HepG2 (cell line): ENCODE measurements around the gene P2RY6. TPM values are rescaled to one million over a fixed set of nuclear protein-coding genes. Genes with fewer than 3 reads are reported as not detected.
A peak's percentile ranks its signal among the peaks of the same experiment; 100 is the strongest.

Source experiments
- ATAC-seq: fragments of 200-7000 bp; cut with Tn5 transposase; 3 replicates; pipeline ENCODE4 v1.9.1; 2020; ENCODE audit warnings: mild to moderate bottlenecking, moderate library complexity
- BruUV-seq: library from RNA; stranded (reverse); fragments of 400-500 nt; replicated peaks from 2 replicates; lab custom pipeline; 2021; lab: Mats Ljungman, UMichigan
- CTCF ChIA-PET: fragments of 300-600 bp; formaldehyde crosslinking; extraction: SDS; loops from one replicate; lab custom pipeline; 2021; ENCODE audit warnings: low total read pairs, inconsistent platforms, low intra/inter-chr PET ratio; lab: Yijun Ruan, JAX
- POLR2A ChIA-PET: fragments of 350-600 bp; sonication (Branson Sonifier 250); formaldehyde crosslinking; loops from one replicate; lab custom pipeline; 2020; ENCODE audit warnings: antibody characterized with exemption, inconsistent platforms; lab: Yijun Ruan, JAX
- DNase-seq: peaks from one replicate; pipeline ENCODE4 v3.0.0-alpha.2; 2015; ENCODE audit warnings: low spot score
- FAIRE-seq: peaks from 3 replicates; lab custom pipeline; 2011; peaks lifted over from hg19 to GRCh38; lab: Jason Lieb, UNC
- H2AFZ ChIP-seq: one replicate; pipeline ENCODE4 v1.6.1; 2011; ENCODE audit warnings: low read length, inconsistent platforms
- H3K27ac ChIP-seq: fragments of 300-600 bp; 3 replicates; pipeline ENCODE4 v1.8.0; 2011; ENCODE audit warnings: mixed run types, mild to moderate bottlenecking, mixed read lengths, low read length, inconsistent platforms; ENCODE audit not compliant: insufficient read depth; ENCODE audit errors: extremely low read length
- H3K27me3 ChIP-seq, 2 experiments: fragments of 200-600 bp in 1 of 2; 2 replicates in 1 of 2; 3 replicates in 1 of 2; pipeline versions ENCODE4 v1.6.0 to v1.8.0; 2011; ENCODE audit warnings: low read length in 2 of 2, mild to moderate bottlenecking in 2 of 2, moderate library complexity in 2 of 2, inconsistent platforms in 1 of 2; ENCODE audit not compliant: insufficient read depth in 2 of 2, control insufficient read depth in 1 of 2
- H3K36me3 ChIP-seq, 2 experiments: fragments of 200-600 bp in 1 of 2; replicated peaks in 1 of 2; 2 replicates in 1 of 2; 3 replicates in 1 of 2; pipeline versions ENCODE4 v1.5.1 to v1.8.0; 2011; ENCODE audit warnings: low read length in 2 of 2, inconsistent platforms in 1 of 2; ENCODE audit not compliant: insufficient read depth in 2 of 2, control insufficient read depth in 1 of 2
- H3K4me1 ChIP-seq: 2 replicates; pipeline ENCODE4 v1.5.1; 2012; ENCODE audit warnings: low read length, inconsistent platforms; ENCODE audit not compliant: insufficient read depth
- H3K4me2 ChIP-seq: 2 replicates; pipeline ENCODE4 v1.6.0; 2011; ENCODE audit warnings: low read depth, low read length, inconsistent platforms
- H3K4me3 ChIP-seq, 3 experiments: fragments of 200-600 bp in 1 of 3; sonication (generic), shearing (Covaris generic) in 1 of 3; replicated peaks in 1 of 3; 2 replicates each; pipeline ENCODE4 v1.5.1; 2011 to 2016; ENCODE audit warnings: low read length in 3 of 3, inconsistent platforms in 2 of 3, low read depth in 2 of 3, mild to moderate bottlenecking in 2 of 3, control low read depth in 1 of 3, mixed read lengths in 1 of 3; ENCODE audit not compliant: insufficient read depth in 1 of 3
- H3K79me2 ChIP-seq: one replicate; pipeline ENCODE4 v1.6.1; 2011; ENCODE audit warnings: low read length, inconsistent platforms; ENCODE audit not compliant: insufficient read depth
- H3K9ac ChIP-seq: 2 replicates; pipeline ENCODE4 v1.6.0; 2011; ENCODE audit warnings: mild to moderate bottlenecking, low read depth, low read length, inconsistent platforms; ENCODE audit not compliant: insufficient read depth
- H3K9me3 ChIP-seq: 2 replicates; pipeline ENCODE4 v1.5.1; 2012; ENCODE audit warnings: mild to moderate bottlenecking, low read length
- H4K20me1 ChIP-seq: 2 replicates; pipeline ENCODE4 v1.6.0; 2011; ENCODE audit warnings: inconsistent platforms, mild to moderate bottlenecking, low read length, moderate library complexity; ENCODE audit not compliant: insufficient read depth
- ATRX ChIP-seq: sonication (generic); formaldehyde crosslinking; IDR thresholded peaks from 2 replicates; pipeline ENCODE4 v1.4.0; 2020; ENCODE audit warnings: missing genetic modification reagents, borderline replicate concordance
- HES4 ChIP-seq: sonication (generic); formaldehyde crosslinking; IDR thresholded peaks from 2 replicates; pipeline ENCODE4 v1.9.0; 2021; ENCODE audit warnings: mild to moderate bottlenecking, missing genetic modification reagents, borderline replicate concordance
- SCMH1 ChIP-seq: sonication (generic); formaldehyde crosslinking; IDR thresholded peaks from 2 replicates; pipeline ENCODE4 v1.9.0; 2021; ENCODE audit warnings: missing genetic modification reagents, mild to moderate bottlenecking, borderline replicate concordance
- SNAPC5 ChIP-seq: sonication (generic); formaldehyde crosslinking; IDR thresholded peaks from 2 replicates; pipeline ENCODE4 v1.8.1; 2023; ENCODE audit warnings: mild to moderate bottlenecking, missing genetic modification reagents, borderline replicate concordance
- ZNF343 ChIP-seq: sonication (generic); formaldehyde crosslinking; IDR thresholded peaks from 2 replicates; pipeline ENCODE4 v1.4.0; 2020; ENCODE audit warnings: mild to moderate bottlenecking, missing genetic modification reagents
- ZNF451 ChIP-seq: sonication (generic); formaldehyde crosslinking; IDR thresholded peaks from 2 replicates; pipeline ENCODE4 v1.5.0; 2020; ENCODE audit warnings: mild to moderate bottlenecking, missing genetic modification reagents
- WGBS: methylation state at CpG from one replicate; pipeline ENCODE4 v1.1.6; 2017; ENCODE audit warnings: low lambda C conversion rate; 5-methylcytosine and 5-hydroxymethylcytosine counted together
- in situ Hi-C: cut with HindIII; loops from 2 replicates; pipeline ENCODE4 v1.10.0; 2017; ENCODE audit warnings: low pct_unique_long_range_greater_than_20kb; ENCODE audit not compliant: extremely low pct_ligation_motif_present
- intact Hi-C: fragments of 100-400 bp; cut with micrococcal nuclease; formaldehyde crosslinking; loops from one replicate; pipeline ENCODE4 v1.10.0; 2022; ENCODE audit not compliant: unreplicated experiment
- polyA plus RNA-seq, 8 experiments: library from polyadenylated mRNA; depleted of rRNA in 3 of 8; stranded (reverse) in 7 of 8; unstranded in 1 of 8; fragments of >200 nt; fragmentation: Illumina TruSeq in 4 of 8; extraction: Trizol in 4 of 8; gene quantifications; 2 replicates each; pipeline versions ENCODE4 v1.2.1 to v1.2.3, GENCODE V29; 2011 to 2016; ENCODE audit warnings: low read depth in 4 of 8, missing spikeins in 1 of 8, mixed read lengths in 1 of 8; ENCODE audit not compliant: insufficient read depth in 1 of 8
- total RNA-seq, 5 experiments: library from RNA; depleted of rRNA; stranded (reverse); fragments of >200 nt; fragmentation: Illumina TruSeq; extraction: Trizol; gene quantifications; 2 replicates each; pipeline ENCODE4 v1.2.3, GENCODE V29; 2016; ENCODE audit warnings: low read depth in 1 of 5
- TF ChIP-seq, protein P1 (sequence below): sonication (generic); formaldehyde crosslinking; IDR thresholded peaks from one replicate; pipeline ENCODE4 v1.5.1; 2020; ENCODE audit warnings: mild to moderate bottlenecking, missing genetic modification reagents; ENCODE audit errors: not compliant biosample characterization

The P2RY6 gene
- total and polyA plus RNA-seq, 2 of the 13 experiments (the other 11 are each of a cell fraction or from before 2014, with no cell fraction given), result 0.09 to 0.29 TPM

DNA sequence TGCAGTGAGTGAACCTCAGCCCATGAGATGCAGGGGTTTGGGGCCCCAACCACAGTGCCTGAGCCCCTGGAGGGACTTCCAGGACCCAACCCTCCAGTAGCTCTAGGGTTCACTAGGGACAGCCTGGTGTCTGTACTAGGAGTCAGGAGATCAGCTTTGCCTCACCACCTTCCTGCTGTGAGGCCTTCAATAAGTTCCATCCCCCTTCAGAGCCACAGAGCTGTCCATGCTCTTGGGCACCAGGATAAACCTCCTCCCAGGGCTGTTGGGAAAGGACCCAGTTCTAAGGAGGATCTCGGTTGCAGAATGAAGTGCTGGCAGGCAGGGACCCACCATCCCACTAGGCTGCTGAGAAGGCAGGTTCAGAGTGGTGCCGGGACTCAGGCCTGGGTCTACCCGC, 45.7 kb downstream of the P2RY6 start:
- H3K27ac ChIP-seq, result peak overlapping the region; percentile 60
- intact Hi-C loops, result no loop called here
- no TSS peak for BruUV-seq
- no peak overlapping the region for H3K9ac ChIP-seq
- POLR2A ChIA-PET, result interaction anchor here (0.7 to 2.4 kb wide), 4 partner anchors 8 to 11 kb away, joined by 3 to 14 read pairs (median 6); no protein-coding TSS in a partner anchor
- FAIRE-seq (no peak), DNase-seq (no peak), ATAC-seq (no peak)
- in situ Hi-C loops, result no loop called here
- H3K4me1 ChIP-seq, result peaks cover 83% of the 10 kb centered on the region
- H3K79me2 ChIP-seq, result peaks cover 65% of the 10 kb centered on the region
- 100% methylated on average over 1 of the region's 3 CpGs for WGBS
- H3K4me2 ChIP-seq, result no peak overlapping the region
- no peaks in the 10 kb centered on the region for H3K27me3 ChIP-seq
- peaks cover 3 to 15% of the 10 kb centered on the region in 2 experiments; a peak in 4 of 5 replicates for H3K36me3 ChIP-seq
- H2AFZ ChIP-seq, result no peak overlapping the region
- no peak overlapping the region for H3K4me3 ChIP-seq
- H3K9me3 ChIP-seq, result no peaks in the 10 kb centered on the region
- TF ChIP-seq ZNF451 (CRISPR knock-in tag), result no peak
- no peak for TF ChIP-seq HES4
- TF ChIP-seq ZNF343 (CRISPR knock-in tag), result no peak
- no peak for TF ChIP-seq SCMH1 (CRISPR knock-in tag)
- TF ChIP-seq SNAPC5, result no peak
- no peak for TF ChIP-seq ATRX (CRISPR knock-in tag)
- TF ChIP-seq, protein P1, sequence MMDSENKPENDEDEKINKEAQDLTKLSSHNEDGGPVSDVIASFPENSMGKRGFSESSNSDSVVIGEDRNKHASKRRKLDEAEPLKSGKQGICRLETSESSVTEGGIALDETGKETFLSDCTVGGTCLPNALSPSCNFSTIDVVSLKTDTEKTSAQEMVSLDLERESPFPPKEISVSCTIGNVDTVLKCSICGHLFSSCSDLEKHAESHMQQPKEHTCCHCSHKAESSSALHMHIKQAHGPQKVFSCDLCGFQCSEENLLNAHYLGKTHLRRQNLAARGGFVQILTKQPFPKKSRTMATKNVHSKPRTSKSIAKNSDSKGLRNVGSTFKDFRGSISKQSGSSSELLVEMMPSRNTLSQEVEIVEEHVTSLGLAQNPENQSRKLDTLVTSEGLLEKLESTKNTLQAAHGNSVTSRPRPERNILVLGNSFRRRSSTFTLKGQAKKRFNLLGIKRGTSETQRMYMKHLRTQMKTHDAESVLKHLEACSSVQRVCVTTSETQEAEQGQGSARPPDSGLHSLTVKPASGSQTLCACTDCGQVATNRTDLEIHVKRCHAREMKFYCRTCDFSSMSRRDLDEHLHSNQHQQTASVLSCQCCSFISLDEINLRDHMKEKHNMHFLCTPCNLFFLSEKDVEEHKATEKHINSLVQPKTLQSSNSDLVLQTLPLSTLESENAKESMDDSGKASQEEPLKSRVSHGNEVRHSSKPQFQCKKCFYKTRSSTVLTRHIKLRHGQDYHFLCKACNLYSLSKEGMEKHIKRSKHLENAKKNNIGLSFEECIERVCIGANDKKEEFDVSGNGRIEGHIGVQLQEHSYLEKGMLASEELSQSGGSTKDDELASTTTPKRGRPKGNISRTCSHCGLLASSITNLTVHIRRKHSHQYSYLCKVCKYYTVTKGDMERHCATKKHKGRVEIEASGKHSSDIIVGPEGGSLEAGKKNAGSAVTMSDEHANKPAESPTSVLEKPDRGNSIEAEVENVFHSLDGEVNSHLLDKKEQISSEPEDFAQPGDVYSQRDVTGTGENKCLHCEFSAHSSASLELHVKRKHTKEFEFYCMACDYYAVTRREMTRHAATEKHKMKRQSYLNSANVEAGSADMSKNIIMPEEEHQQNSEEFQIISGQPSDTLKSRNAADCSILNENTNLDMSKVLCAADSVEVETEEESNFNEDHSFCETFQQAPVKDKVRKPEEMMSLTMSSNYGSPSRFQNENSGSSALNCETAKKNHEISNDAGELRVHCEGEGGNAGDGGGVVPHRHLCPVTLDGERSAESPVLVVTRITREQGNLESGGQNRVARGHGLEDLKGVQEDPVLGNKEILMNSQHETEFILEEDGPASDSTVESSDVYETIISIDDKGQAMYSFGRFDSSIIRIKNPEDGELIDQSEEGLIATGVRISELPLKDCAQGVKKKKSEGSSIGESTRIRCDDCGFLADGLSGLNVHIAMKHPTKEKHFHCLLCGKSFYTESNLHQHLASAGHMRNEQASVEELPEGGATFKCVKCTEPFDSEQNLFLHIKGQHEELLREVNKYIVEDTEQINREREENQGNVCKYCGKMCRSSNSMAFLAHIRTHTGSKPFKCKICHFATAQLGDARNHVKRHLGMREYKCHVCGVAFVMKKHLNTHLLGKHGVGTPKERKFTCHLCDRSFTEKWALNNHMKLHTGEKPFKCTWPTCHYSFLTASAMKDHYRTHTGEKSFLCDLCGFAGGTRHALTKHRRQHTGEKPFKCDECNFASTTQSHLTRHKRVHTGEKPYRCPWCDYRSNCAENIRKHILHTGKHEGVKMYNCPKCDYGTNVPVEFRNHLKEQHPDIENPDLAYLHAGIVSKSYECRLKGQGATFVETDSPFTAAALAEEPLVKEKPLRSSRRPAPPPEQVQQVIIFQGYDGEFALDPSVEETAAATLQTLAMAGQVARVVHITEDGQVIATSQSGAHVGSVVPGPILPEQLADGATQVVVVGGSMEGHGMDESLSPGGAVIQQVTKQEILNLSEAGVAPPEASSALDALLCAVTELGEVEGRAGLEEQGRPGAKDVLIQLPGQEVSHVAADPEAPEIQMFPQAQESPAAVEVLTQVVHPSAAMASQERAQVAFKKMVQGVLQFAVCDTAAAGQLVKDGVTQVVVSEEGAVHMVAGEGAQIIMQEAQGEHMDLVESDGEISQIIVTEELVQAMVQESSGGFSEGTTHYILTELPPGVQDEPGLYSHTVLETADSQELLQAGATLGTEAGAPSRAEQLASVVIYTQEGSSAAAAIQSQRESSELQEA, result no peak
- H4K20me1 ChIP-seq, result peaks cover 33% of the 10 kb centered on the region
- CTCF ChIA-PET, result no interaction called here
